SU-DHL-6 (cell line): ENCODE measurements around the gene ADD2.

Experiments
- CTCF ChIP-seq: fragments of 200-600 bp; sonication (generic); IDR thresholded peaks from one replicate; pipeline ENCODE4 v1.5.1; 2017; ENCODE audit warnings: antibody characterized with exemption, mild to moderate bottlenecking, low read length, moderate library complexity; ENCODE audit not compliant: insufficient read depth, poor library complexity, severe bottlenecking
- EZH2phosphoT487 ChIP-seq: fragments of 200-600 bp; sonication (generic), shearing (Covaris generic); conservative IDR thresholded peaks from 2 replicates; pipeline ENCODE4 v1.6.1; 2018; ENCODE audit warnings: mild to moderate bottlenecking, antibody characterized with exemption, low read length, moderate library complexity, mixed read lengths

- TF ChIP-seq CTCF = no peak
- 0 out of 2 replicates have a peak, but pooled peaks have one; percentile 20 for TF ChIP-seq EZH2phosphoT487
Measured at GRCh38 chr2:70767699-70768589, at the start of gene ADD2.
